HG02623 (cell line): Measurements from ENCODE around the gene DIRAS1.

ENCODE experiments used
- ATAC-seq: cut with Tn5 transposase; IDR thresholded peaks from one replicate; pipeline ENCODE4 v1.9.1; 2021; ENCODE audit warnings: moderate library complexity; ENCODE audit not compliant: unreplicated experiment

The DIRAS1 gene

GRCh38 chr19:2728783-2729387 is 7.7 kb upstream of the DIRAS1 start:
- ATAC-seq = no peak

DNA sequence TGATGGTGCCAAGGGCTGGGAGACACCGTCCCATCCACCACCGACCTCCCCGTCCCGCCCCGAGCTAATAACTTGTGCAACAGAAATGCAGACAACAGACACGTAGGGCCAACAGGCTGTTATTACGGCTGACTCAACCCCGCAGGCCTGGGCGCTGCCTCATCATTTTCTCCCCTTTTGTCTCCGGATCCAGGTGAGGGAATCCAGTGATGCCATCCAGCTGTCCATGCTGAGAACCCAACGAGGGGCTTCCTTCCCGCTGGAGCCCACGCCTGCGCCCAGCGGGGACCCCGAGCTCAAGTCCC is 6.4 kb upstream of the DIRAS1 start:
- ATAC-seq = no peak

- no peak for ATAC-seq
These were observed 5.9 kb upstream of the DIRAS1 start for GRCh38 chr19:2726904-2727639.

DNA sequence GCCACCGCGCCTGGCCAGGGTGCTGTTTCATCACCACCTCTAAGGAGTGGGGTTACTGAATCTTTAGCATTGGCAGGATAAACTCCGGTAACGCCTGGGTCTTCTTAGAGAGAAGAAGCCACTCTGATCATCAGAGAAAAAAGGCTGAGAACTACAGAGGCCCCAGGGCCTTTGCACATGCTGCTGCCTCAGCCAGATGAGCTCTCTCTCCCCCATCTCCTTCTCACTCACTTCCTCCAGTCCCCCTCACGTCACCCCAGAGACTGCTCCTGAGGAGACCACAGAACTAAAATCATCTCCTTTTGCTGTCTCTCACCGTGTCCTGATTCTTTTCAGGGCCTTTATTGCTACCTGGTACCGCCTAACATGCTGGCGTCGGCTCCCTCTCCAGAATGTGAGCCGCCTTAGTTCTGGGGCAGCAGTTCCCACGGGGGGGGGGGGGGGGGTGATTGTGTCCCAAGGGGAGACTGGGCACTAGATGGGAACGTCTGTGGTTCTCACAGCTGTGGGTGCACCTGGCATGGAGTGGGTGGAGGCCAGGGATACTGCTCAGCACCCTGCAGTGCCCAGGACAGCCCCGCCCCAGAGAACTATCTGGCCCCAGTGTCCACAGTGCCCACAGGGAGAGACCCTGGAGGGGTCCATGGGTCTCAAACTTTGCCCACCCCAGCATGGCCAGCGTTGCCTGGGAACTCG is 5.1 kb upstream of the DIRAS1 start:
- no peak for ATAC-seq

GRCh38 chr19:2724148-2724557 is 3.0 kb upstream of the DIRAS1 start:
- ATAC-seq = no peak

GRCh38 chr19:2723747-2724146 is 2.6 kb upstream of the DIRAS1 start:
- no peak for ATAC-seq

DNA sequence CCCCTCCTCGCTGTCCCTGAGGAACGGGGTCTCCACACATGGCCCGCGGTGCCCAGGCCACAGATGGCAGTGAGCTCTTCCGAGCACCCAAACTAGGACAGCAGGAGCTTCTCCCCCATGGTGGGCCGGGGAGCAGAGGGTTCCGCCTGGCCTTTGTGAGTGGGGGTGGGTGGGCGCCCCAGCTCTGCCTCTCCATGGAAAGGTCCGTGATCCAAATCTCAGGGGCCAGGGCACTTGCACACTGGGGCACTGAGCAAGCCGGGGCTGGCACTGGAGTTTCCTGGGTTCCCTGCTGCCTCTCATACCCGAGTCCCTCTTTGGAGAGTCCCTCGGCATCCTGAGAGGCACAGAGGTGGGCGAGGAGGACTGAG is 2.2 kb upstream of the DIRAS1 start:
- ATAC-seq = no peak

DNA sequence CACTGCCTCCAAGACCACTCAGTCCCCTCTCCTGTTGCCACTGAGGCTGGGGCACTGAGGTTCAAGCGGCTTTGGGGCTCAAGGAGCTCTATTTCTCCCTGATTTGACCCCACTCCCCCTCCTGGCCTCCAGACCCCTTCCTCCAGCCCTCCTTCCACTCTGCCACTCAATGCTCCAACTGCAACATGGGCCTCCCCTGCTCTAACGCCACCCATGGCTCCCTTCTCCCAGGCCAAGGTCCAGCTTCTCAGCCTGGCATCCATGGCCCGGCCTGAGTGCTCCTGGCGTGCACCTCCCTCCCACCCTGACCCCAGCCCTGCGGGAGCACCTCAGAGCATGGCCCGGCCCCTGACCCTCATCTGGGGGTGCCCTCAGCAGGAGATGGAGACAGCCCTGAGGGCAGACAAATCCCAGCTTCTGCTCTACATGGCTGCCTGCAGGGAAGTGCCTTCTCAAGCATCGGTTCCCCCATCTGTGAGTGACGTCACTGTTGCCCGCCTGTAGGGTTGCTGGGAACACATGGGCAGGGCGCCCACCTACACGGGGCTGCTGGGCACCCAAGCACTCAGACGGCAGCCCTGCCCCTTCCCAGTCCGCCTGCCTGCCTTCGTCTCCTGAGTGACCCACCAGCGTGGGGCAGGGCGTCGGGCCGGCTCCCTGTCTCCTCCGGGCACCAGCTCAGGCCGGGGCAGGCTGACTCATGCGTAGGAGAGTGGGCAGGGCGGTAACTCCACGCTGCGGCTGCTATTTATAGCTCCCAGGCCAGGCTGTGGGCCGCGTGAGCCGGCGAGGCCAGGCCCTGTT is 1.6 kb upstream of the DIRAS1 start:
- no peak for ATAC-seq

GRCh38 chr19:2721570-2722540 is 683 bp upstream of the DIRAS1 start:
- no peak for ATAC-seq

- no peak for ATAC-seq
These were observed 1.0 kb downstream of the DIRAS1 start for GRCh38 chr19:2719920-2720776.

GRCh38 chr19:2719232-2719735 is 1.9 kb downstream of the DIRAS1 start:
- no peak for ATAC-seq

GRCh38 chr19:2717638-2718541 is 3.3 kb downstream of the DIRAS1 start:
- ATAC-seq = no peak

DNA sequence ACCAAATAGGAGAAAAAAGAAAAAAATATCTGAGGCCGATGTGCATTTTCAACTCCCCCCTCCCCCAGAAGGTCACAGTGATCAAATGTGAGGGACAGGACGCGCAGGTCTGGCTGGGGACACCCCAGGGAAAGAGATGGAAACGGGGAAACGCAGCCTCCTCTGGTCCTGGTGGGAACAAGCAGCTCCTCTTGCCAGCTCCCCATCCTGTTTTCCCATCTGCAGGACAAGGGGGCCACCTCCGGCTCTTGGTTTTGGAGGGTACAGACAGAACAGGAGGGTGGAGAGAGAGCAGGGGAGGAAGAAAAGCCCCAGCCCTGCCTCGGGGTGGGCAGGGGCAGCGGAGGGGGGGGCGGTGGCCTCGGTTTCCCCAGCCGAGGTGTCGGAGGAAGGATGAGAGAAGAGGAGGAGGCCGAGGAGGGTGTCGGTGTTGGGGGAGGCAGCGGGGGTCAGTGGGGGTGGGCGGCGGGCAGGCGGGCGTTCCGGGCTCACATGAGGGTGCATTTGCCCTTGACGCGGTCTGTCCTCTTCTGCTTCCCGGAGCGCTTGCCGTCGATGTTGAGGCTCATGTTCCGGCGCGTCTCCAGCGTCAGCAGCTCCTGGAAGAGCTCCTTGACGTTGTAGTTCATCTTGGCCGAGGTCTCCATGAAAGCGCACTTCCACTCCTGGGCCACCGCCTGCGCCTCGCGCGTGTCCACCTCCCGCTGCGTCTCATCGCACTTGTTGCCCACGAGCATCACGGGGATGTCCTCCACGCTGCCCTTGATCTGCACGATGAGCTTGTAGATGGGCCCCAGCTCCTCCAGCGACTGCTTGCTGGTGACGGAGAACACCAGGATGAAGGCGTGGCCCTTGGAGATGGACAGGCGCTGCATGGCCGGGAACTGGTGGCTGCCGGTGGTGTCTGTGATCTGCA is 4.2 kb downstream of the DIRAS1 start:
- ATAC-seq = no peak

DNA sequence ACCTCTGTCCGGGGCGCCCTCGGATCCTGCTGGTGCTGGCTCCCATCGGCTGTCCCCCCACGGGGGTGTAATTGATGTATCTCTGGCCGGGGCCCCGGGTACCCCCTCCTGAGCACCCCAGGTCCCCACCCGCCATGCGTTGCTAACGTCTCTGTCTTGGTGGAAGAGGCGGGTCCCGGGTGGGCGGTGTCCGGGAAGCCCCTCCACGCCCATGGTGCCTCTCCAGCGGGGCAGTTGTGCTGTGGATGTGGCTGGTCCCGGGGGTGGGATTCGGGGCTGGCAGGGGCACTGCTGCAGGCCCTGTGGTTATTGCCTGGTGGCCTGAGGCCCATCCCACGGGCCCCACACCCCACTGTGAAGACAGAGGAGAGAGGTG is 4.9 kb downstream of the DIRAS1 start:
- no peak for ATAC-seq

DNA sequence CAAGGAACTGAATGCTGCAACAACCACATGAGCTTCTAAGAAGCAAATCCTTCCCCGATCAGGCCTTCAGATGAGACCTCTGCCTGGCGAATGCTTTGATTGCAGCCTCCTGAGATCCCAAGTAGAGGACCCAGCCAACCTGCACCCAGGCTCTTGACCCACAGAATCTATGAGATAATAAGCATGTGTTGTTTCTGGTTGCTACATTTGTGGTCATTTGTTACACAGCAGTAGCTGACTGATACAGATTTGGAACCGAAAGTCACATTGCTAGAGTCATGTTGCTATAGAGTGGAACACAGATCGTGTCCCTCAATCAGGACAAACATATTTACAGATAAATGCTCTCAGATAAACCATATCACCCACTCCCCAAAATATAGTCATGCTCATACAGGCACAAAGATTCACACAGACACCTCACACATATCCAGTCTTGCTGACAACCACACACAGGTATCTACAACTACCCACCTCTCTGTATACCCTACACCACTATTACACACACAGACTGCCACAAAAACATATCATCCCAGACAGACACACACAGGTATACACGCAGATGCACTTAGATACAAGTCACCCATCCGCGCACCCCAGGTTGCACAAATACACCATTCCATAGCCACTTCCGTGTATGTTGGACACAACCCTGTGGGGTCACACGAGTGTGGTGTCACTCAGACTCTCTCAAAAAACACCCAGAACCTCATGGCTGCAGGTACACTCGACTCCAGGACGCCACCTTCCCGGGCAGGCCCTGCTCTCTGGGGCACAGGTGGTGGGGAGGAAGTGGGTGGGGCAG is 5.5 kb downstream of the DIRAS1 start:
- ATAC-seq = no peak

DNA sequence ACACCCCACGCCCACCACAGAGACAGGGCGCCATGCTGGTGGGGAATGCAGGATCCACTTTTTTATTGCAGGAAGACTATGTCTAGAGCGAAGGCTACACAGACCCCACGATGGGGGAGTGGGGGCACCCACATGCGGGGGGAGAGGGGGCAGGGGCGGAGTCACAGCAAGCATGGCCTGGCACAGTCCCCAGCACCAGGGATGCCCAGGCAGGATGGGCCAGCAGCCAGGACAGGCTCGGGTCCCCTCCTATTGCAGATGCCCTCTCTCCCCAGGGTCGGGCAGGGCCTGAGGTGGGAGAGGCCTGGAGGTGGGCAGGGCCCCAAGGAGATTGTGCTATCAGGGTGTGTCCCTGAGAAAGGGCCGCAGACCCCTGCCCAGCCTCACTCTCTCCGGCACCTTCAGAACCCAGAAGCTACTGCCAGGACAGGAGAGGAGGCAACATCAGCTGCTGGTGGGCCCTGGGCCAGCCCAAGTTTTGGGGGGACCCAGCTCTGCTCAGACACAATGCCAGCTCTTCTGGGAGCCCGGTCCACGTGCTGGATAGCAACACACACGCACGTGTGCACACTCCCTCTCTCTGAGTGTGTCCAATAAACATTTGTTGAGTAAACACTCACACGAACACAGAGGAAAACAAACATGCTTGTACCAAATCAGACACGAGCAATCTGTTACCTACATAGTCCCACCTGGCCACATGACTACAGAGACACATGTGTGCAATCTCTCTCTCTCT is 6.5 kb downstream of the DIRAS1 start:
- no peak for ATAC-seq
